GM18951 (cell line): ENCODE data around the gene PIGT.

Experiments used
- POLR2A ChIP-seq: IDR thresholded peaks from 4 replicates; pipeline ENCODE4 v1.6.1; 2011; ENCODE audit warnings: mild to moderate bottlenecking; ENCODE audit not compliant: insufficient read length, insufficient read depth; ENCODE audit errors: extremely low read depth
- in situ Hi-C: fragments of 300-500 bp; cut with MboI; formaldehyde crosslinking; loops from one replicate; pipeline ENCODE4 v1.12.0; 2022; ENCODE audit warnings: low sequenced_read_pairs, mixed read lengths, inconsistent platforms; ENCODE audit not compliant: unreplicated experiment

The PIGT gene

DNA sequence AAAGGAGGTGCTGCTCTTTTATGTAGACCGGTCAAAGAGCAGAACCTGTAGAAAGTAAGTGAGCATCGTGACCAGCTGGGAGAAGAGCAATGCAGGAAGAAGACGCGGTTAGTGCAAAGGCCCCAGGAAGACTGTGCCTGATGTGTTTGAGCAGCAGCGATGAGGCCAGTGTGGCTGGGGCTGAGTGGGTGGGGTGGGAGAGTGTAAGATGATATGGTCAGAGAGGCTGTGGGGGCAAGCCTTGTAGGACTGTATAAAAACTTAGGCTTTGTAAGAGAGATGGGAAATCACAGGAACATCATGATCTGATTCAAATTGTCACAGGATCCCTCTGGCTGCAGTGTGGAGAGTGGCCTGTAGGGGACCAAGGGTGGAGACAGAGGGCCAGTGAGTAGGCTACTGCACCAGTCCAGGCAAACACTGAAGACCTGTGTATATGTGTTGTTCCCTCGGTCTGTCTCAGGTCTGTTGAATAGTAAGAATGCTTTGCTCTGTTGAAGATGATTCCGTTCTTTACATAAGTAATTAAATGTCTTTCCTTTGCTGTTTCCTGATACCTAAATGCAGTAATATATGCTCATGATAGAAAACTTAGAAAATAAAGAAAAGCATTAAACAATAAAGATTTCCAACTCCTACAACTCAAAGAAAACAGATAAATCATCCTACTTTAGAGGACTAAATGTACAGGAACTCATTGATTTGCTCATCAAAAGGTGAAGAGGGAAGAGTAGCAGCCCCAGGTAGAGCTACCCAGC is 30.0 kb downstream of the PIGT start:
- in situ Hi-C loops = no loop called here
- TF ChIP-seq POLR2A = no peak

DNA sequence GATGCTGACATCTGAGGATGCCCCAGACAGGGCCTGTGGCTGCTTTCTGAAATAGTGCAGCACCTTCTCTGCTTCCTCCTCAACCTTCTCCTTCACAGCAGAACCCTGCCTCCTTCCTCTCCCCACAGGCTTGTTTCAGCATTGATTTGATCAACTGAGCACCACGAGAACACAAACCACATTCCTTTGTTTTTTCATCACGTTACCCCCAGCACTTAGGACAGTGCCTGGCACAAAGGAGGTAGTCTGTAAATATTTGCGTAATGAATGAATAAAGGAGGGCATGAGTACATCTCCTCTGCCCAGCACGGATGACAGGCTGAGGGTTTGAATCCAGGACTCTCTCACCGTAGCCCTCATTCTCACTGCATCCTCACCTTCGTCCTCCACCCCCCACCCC is 32.3 kb downstream of the PIGT start:
- no peak for TF ChIP-seq POLR2A
- in situ Hi-C loops = no loop called here

- no peak for TF ChIP-seq POLR2A
- in situ Hi-C loops = no loop called here
These were observed 33.6 kb downstream of the PIGT start for GRCh38 chr20:45449528-45449927.

GRCh38 chr20:45450097-45450818 is 34.3 kb downstream of the PIGT start:
- in situ Hi-C loops = no loop called here
- no peak for TF ChIP-seq POLR2A

GRCh38 chr20:45452238-45452637 is 36.3 kb downstream of the PIGT start:
- TF ChIP-seq POLR2A = no peak
- in situ Hi-C loops = no loop called here

GRCh38 chr20:45452772-45453691 is 37.1 kb downstream of the PIGT start:
- in situ Hi-C loops = no loop called here
- TF ChIP-seq POLR2A = no peak

DNA sequence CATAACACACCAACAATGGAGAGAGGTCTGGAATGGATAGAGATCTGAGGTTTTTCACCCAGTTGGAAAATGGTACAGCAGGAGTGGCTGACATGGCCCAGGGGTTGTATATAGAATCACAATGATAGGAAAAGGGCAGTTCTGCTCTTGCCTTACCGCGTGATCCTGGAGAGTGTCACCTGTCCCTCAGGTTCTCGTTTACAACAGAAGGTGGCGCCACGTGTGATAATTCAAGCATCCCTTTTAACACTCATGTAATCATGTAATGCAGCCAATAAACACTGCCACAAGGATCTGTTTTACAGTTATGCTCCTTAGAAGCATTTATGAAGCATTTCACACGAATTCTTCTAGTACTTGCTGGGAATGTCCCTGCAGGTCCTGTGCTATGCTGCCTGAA is 40.7 kb downstream of the PIGT start:
- in situ Hi-C loops = no loop called here
- TF ChIP-seq POLR2A = no peak

DNA sequence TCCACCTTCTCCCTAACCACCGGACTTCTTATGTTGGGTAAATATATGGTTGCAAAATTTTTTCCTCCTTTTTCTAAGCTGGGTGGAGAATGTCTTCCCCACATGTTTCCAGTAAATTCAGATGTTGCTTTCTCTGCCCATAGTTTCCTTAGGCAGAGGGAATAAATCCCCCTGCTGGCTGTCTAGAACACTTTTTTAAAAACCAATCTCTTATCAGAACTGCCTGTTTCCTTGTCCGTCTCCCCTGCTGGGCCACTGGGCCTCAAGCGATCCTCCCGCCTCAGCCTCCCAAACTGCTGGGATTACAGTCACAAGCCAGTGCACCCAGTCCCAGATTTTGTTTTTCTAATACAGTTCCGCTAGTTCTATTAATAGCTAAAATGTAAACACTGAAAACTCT is 43.7 kb downstream of the PIGT start:
- in situ Hi-C loops = no loop called here

DNA sequence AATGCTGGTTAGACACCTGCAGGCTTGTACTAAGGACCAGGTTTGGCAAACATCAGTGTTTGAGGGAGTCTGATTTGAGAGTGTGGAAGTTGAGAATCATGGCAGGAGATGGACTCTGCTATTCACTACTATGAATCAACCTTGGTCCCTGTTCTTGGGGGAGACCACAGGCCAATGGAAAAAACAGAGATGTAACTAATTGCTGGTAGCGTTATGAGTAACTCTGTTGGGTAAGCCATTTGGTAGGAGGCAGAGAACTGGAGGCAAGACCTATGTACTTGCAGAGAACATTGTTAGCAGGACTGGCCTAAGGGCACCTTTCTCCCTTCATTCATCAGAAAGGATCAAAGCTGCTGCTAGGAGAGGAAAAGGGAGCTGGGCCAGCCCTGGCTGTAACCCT is 45.3 kb downstream of the PIGT start:
- in situ Hi-C loops = no loop called here
- TF ChIP-seq POLR2A = no peak

More for the DNA sequence above, 43.7 kb downstream of the PIGT start:
- TF ChIP-seq POLR2A = no peak

- TF ChIP-seq POLR2A = no peak
These were observed 47.0 kb downstream of the PIGT start for GRCh38 chr20:45462711-45463509.

GRCh38 chr20:45463709-45464108 is 47.8 kb downstream of the PIGT start:
- in situ Hi-C loops = no loop called here
- no peak for TF ChIP-seq POLR2A

More at GRCh38 chr20:45462711-45463509, 47.0 kb downstream of the PIGT start:
- in situ Hi-C loops = no loop called here

DNA sequence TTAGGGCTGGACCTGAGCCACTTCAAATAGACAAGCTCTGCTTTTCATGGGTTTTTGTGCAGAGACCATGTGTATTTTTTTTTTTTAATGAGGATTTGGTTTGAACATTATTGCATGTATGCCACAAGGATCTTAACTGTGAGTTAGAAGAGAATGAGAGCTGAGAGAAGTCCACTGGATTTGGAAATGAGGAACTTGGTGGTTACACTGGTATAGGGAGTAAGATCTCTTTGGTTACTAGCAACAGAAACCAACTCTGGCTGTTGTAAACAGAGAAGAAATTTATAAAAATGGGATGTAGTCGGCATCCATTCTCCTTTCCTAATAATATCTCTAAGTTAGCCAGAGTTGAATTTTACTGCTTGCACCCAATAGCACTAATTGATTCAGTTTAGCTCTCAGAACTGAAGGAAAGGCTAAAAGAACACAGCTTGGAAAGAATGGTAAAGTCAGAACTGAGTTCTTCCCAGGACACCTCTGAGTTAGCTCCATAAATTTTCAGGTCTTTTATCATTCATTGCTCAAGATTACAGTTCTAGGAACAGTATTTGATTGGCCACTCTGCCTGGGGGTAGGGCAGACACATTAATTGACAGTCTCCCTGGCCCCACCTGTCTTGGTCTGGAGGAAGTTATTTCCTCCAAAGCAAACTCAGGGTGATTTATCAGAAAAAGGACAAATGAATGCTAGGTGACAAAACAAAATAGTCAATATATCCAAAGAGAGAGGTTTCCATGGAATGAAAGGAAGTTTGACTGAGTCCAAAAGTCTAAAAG is 49.7 kb downstream of the PIGT start:
- no peak for TF ChIP-seq POLR2A

DNA sequence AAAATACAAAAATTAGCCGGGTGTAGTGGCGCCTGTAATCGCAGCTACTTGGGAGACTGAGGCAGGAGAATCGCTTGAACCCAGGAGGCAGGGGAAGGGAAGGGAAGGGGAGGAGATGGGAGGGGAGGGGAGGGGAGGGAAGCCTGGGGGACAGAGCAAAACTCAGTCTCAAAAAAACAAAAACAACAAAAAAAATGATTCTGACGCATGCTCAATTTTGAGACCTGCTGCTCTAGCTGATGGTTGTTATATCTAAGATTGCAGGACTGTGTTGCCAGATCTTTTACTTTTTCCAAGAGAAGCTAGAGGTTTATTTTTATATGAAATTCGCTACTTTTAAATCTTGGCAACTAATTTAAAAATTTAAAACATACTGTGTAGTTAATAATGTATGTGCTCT is 51.2 kb downstream of the PIGT start:
- in situ Hi-C loops = no loop called here
- no peak for TF ChIP-seq POLR2A

More for the DNA sequence above, 49.7 kb downstream of the PIGT start:
- in situ Hi-C loops = no loop called here
